HG02642 (cell line): ENCODE measurements around the gene RBM24.

Experiments used
- ATAC-seq: cut with Tn5 transposase; IDR thresholded peaks from one replicate; pipeline ENCODE4 v1.9.1; 2021; ENCODE audit warnings: mild to moderate bottlenecking; ENCODE audit not compliant: unreplicated experiment, poor library complexity

RBM24 gene

GRCh38 chr6:17339308-17339670 lies 58.1 kb downstream of the RBM24 start:
- no peak for ATAC-seq

GRCh38 chr6:17341117-17341805 lies 60.1 kb downstream of the RBM24 start:
- ATAC-seq: no peak

GRCh38 chr6:17341891-17342290 lies 60.7 kb downstream of the RBM24 start:
- no peak for ATAC-seq

- ATAC-seq: no peak
These were observed 62.1 kb downstream of the RBM24 start for GRCh38 chr6:17343215-17343614.
